K562 (cell line): ENCODE data around the gene ARHGAP25. TPM values are rescaled to one million over a fixed set of nuclear protein-coding genes. Genes with fewer than 3 reads are reported as not detected.

Experiments used
- ATAC-seq: fragments of 200-7000 bp; cut with Tn5 transposase; 3 replicates; pipeline ENCODE4 v1.9.1; 2020; ENCODE audit warnings: moderate library complexity
- BruUV-seq: library from RNA; stranded (reverse); fragments of 400-500 nt; replicated peaks from 2 replicates; lab custom pipeline; 2021; lab: Mats Ljungman, UMichigan
- CTCF ChIA-PET: fragments of 300-600 bp; formaldehyde crosslinking; extraction: SDS; loops from one replicate; lab custom pipeline; 2021; ENCODE audit warnings: low intra/inter-chr PET ratio; lab: Yijun Ruan, JAX
- POLR2A ChIA-PET: fragments of 300-600, 350-650 bp; sonication (Branson Sonifier 250); formaldehyde crosslinking; extraction: SDS; loops from one replicate; lab custom pipeline; 2021; ENCODE audit warnings: antibody characterized with exemption, inconsistent platforms; lab: Yijun Ruan, JAX
- DNase-seq, 4 experiments: peaks; one replicate each; pipeline versions ENCODE4 v3.0.0 to v3.0.0-alpha.2; 2011 to 2018; ENCODE audit warnings: low spot score in 3 of 4, mixed read lengths in 3 of 4; ENCODE audit errors: extremely low read depth in 1 of 4
- FAIRE-seq: peaks from 2 replicates; lab custom pipeline; 2011; peaks lifted over from hg19 to GRCh38; lab: Jason Lieb, UNC
- H2AFZ ChIP-seq: 2 replicates; pipeline ENCODE4 v1.6.0; 2011; ENCODE audit warnings: low read depth, low read length, control low read depth, inconsistent platforms
- H3K27ac ChIP-seq: fragments of 200-600 bp; 3 replicates; pipeline ENCODE4 v1.8.0; 2011; ENCODE audit warnings: low read depth, mild to moderate bottlenecking, control low read depth, inconsistent platforms, low read length, moderate library complexity, mixed read lengths; ENCODE audit errors: extremely low read depth
- H3K27me3 ChIP-seq, 2 experiments: fragments of 300-600 bp in 1 of 2; 2 replicates in 1 of 2; 3 replicates in 1 of 2; pipeline versions ENCODE4 v1.6.0 to v1.8.0; 2011; ENCODE audit warnings: inconsistent platforms in 2 of 2, low read length in 2 of 2, mild to moderate bottlenecking in 1 of 2, mixed read lengths in 1 of 2, moderate library complexity in 1 of 2; ENCODE audit not compliant: control insufficient read depth in 2 of 2, insufficient read depth in 2 of 2
- H3K36me3 ChIP-seq: fragments of 300-600 bp; 3 replicates; pipeline ENCODE4 v1.8.0; 2011; ENCODE audit warnings: mild to moderate bottlenecking, low read length, inconsistent platforms; ENCODE audit not compliant: control insufficient read depth, insufficient read depth
- H3K4me1 ChIP-seq, 2 experiments: fragments of 200-600 bp in 1 of 2; replicated peaks in 1 of 2; 2 replicates in 1 of 2; 3 replicates in 1 of 2; pipeline versions ENCODE4 v1.5.1 to v1.8.0; 2011; ENCODE audit warnings: inconsistent platforms in 2 of 2, low read length in 2 of 2, mild to moderate bottlenecking in 1 of 2, mixed read lengths in 1 of 2, moderate library complexity in 1 of 2; ENCODE audit not compliant: control insufficient read depth in 2 of 2, insufficient read depth in 2 of 2
- H3K4me2 ChIP-seq: 2 replicates; pipeline ENCODE4 v1.6.1; 2011; ENCODE audit warnings: low read length, control low read depth, inconsistent platforms, mixed read lengths; ENCODE audit not compliant: insufficient read depth
- H3K4me3 ChIP-seq: fragments of 200-600 bp; sonication (generic), shearing (Covaris generic); 2 replicates; pipeline ENCODE4 v1.5.1; 2016; ENCODE audit warnings: control low read depth, inconsistent platforms
- H3K79me2 ChIP-seq: fragments of 200-600 bp; 3 replicates; pipeline ENCODE4 v1.8.0; 2011; ENCODE audit warnings: low read length, inconsistent platforms; ENCODE audit not compliant: control insufficient read depth, insufficient read depth
- H3K9ac ChIP-seq, 2 experiments: 2 replicates each; pipeline versions ENCODE4 v1.6.0 to v1.6.1; 2011; ENCODE audit warnings: low read depth in 2 of 2, low read length in 2 of 2, control low read depth in 1 of 2, inconsistent platforms in 1 of 2, mild to moderate bottlenecking in 1 of 2, mixed read lengths in 1 of 2; ENCODE audit not compliant: insufficient read depth in 1 of 2
- H3K9me1 ChIP-seq: one replicate; pipeline ENCODE4 v1.6.0; 2011; ENCODE audit warnings: inconsistent platforms, mild to moderate bottlenecking, low read length, moderate library complexity; ENCODE audit not compliant: control insufficient read depth, insufficient read depth
- H3K9me3 ChIP-seq: replicated peaks from 2 replicates; pipeline ENCODE4 v1.5.1; 2011; ENCODE audit warnings: low read depth, low read length, inconsistent platforms; ENCODE audit not compliant: control insufficient read depth, insufficient read depth
- H4K20me1 ChIP-seq: replicated peaks from 2 replicates; pipeline ENCODE4 v1.6.1; 2011; ENCODE audit warnings: low read length, inconsistent platforms, mixed read lengths; ENCODE audit not compliant: control insufficient read depth, insufficient read depth
- CBFB ChIP-seq: sonication (generic); formaldehyde crosslinking; IDR thresholded peaks from 2 replicates; pipeline ENCODE4 v1.4.0; 2020; ENCODE audit warnings: mild to moderate bottlenecking, missing genetic modification reagents
- NBN ChIP-seq: fragments of 450-650 bp; IDR thresholded peaks from 2 replicates; pipeline ENCODE4 v1.6.1; 2016; ENCODE audit warnings: low read depth, mild to moderate bottlenecking
- NFATC3 ChIP-seq: fragments of 450-650 bp; IDR thresholded peaks from 2 replicates; pipeline ENCODE4 v1.6.1; 2017; ENCODE audit warnings: mild to moderate bottlenecking
- POLR3G ChIP-seq: IDR thresholded peaks from 2 replicates; pipeline ENCODE4 v1.6.1; 2011; ENCODE audit not compliant: insufficient read length, insufficient replicate concordance; ENCODE audit errors: extremely low read depth
- RERE ChIP-seq: sonication (generic); formaldehyde crosslinking; IDR thresholded peaks from 2 replicates; pipeline ENCODE4 v1.8.0; 2023; ENCODE audit warnings: missing genetic modification reagents, mild to moderate bottlenecking, borderline replicate concordance
- SRSF9 ChIP-seq: fragments of 200-400 bp; formaldehyde crosslinking; IDR thresholded peaks from 2 replicates; pipeline ENCODE4 v1.6.1; 2017; ENCODE audit warnings: low read depth, low read length, borderline replicate concordance
- ZMIZ1 ChIP-seq, 2 experiments: fragments of 150-350 bp in 1 of 2; IDR thresholded peaks; 2 replicates each; pipeline ENCODE4 v1.6.1; 2012 to 2016; ENCODE audit warnings: low read depth in 2 of 2, low read length in 2 of 2, mild to moderate bottlenecking in 1 of 2, moderate library complexity in 1 of 2
- ZNF311 ChIP-seq: fragments of 250-450 bp; sonication (Bioruptor Pico); IDR thresholded peaks from 2 replicates; pipeline ENCODE4 v1.4.0; 2020; ENCODE audit warnings: mild to moderate bottlenecking, moderate library complexity
- ZNF445 ChIP-seq: fragments of 250-450 bp; sonication (Bioruptor Pico); IDR thresholded peaks from 2 replicates; pipeline ENCODE4 v1.4.0; 2020; ENCODE audit warnings: low read depth, mild to moderate bottlenecking, moderate library complexity
- ZNF551 ChIP-seq: fragments of 250-450 bp; sonication (Bioruptor Pico); IDR thresholded peaks from 2 replicates; pipeline ENCODE4 v1.5.0; 2021; ENCODE audit warnings: mild to moderate bottlenecking, moderate library complexity
- ZNF668 ChIP-seq: fragments of 250-450 bp; sonication (Bioruptor Pico); IDR thresholded peaks from 2 replicates; pipeline ENCODE4 v1.8.0; 2022; ENCODE audit warnings: mild to moderate bottlenecking, inconsistent platforms
- WGBS: fragments of 100-300 bp; shearing (Covaris generic); methylation state at CpG from one replicate; pipeline ENCODE4 v1.1.6; 2016; ENCODE audit warnings: low coverage, mixed read lengths; ENCODE audit not compliant: insufficient coverage; ENCODE audit errors: missing lambda C conversion rate; 5-methylcytosine and 5-hydroxymethylcytosine counted together
- in situ Hi-C: fragments of 300-500 bp; cut with MboI; formaldehyde crosslinking; loops from 4 replicates; pipeline ENCODE4 v1.15.0; 2018; ENCODE audit warnings: inconsistent platforms, mixed read lengths
- intact Hi-C: fragments of 100-400 bp; cut with micrococcal nuclease; formaldehyde crosslinking; loops from 2 replicates; pipeline ENCODE4 v1.14.2; 2022
- polyA plus RNA-seq, 8 experiments: library from polyadenylated mRNA; depleted of rRNA in 4 of 8; stranded (reverse) in 5 of 8; unstranded in 3 of 8; fragments of >200 nt; fragmentation: Nextera tagmentation in 2 of 8; fragmentation: Illumina TruSeq in 1 of 8; extraction: Ambion mirVana in 2 of 8; extraction: Trizol in 1 of 8; gene quantifications; 2 replicates each; pipeline versions ENCODE4 v1.2.1 to v1.2.3, GENCODE V29; 2011 to 2014; ENCODE audit warnings: inconsistent platforms in 1 of 8, missing spikeins in 1 of 8
- total RNA-seq, 7 experiments: library from RNA; depleted of rRNA in 6 of 7; stranded (reverse); fragments of >200 nt in 6 of 7; fragmentation: Illumina TruSeq in 2 of 7; extraction: Trizol in 2 of 7; gene quantifications; 2 replicates each; pipeline versions ENCODE4 v1.2.1 to v1.2.3, GENCODE V29; 2011 to 2021; ENCODE audit warnings: low replicate concordance in 1 of 7

Gene ARHGAP25
- total and polyA plus RNA-seq, 9 of the 15 experiments (the other 6 are each of a cell fraction or from before 2014, with no cell fraction given) = 4.9 to 14.8 (median 10.7) TPM

- TF ChIP-seq ZMIZ1 (IDR thresholded peaks at IDR 0.05; ENCODE audit: low read depth in 2 of 2, low read length in 2 of 2) (no peak), CBFB (CRISPR knock-in tag) (no peak)
These were observed 28.1 kb downstream of the ARHGAP25 start (continued) for GRCh38 chr2:68762665-68763064.

- no peak for FAIRE-seq
- no peak overlapping the region for H3K9ac ChIP-seq
- POLR2A ChIA-PET = interaction anchor here (0.6 to 1.5 kb wide), 5 partner anchors 9 to 19 kb away, joined by 3 to 5 read pairs (median 4); no protein-coding TSS in a partner anchor
These were observed 29.6 kb downstream of the ARHGAP25 start for GRCh38 chr2:68764041-68764805.

More at GRCh38 chr2:68764041-68764805, 29.6 kb downstream of the ARHGAP25 start:
- H3K36me3 ChIP-seq = no peaks in the 10 kb centered on the region
- no peak overlapping the region for H3K27ac ChIP-seq
- CTCF ChIA-PET = no interaction called here
- intact Hi-C loops (no loop called here), in situ Hi-C loops (no loop called here)
- no peaks in the 10 kb centered on the region for H3K27me3 ChIP-seq
- no peaks in the 10 kb centered on the region for H4K20me1 ChIP-seq
- H3K4me3 ChIP-seq = no peak overlapping the region
- DNase-seq (no peak), ATAC-seq (no peak)
- no peaks in the 10 kb centered on the region for H3K79me2 ChIP-seq
- TF ChIP-seq RERE (no peak), NBN (no peak), ZNF668 (CRISPR knock-in tag) (no peak), ZNF445 (CRISPR knock-in tag) (no peak), ZNF311 (CRISPR knock-in tag) (no peak), POLR3G (no peak), NFATC3 (no peak), SRSF9 (no peak), ZNF551 (no peak)
- H3K9me1 ChIP-seq = no peaks in the 10 kb centered on the region
- peaks cover 8 to 60% of the 10 kb centered on the region in 2 experiments for H3K4me1 ChIP-seq
- BruUV-seq = no TSS peak
- peak overlapping the region; percentile 69 for H2AFZ ChIP-seq
- H3K9me3 ChIP-seq = no peaks in the 10 kb centered on the region
- WGBS = 65% methylated on average over 6 of the region's 6 CpGs
- H3K4me2 ChIP-seq = no peak overlapping the region; the same call in none of the 2 replicates
